A549 treated with CpdA at 1 μM for 4 hours (cell line): ENCODE measurements around the gene AP1M2. TPM values are rescaled to one million over a fixed set of nuclear protein-coding genes. Genes with fewer than 3 reads are reported as not detected.

Experiments
- total RNA-seq: library from RNA; stranded (reverse); fragments of 200-300 nt; extraction: Qiagen RNA extraction; gene quantifications from 5 replicates; pipeline ENCODE4 v1.2.3, GENCODE V29; 2022; ENCODE audit warnings: low read depth

The AP1M2 gene
- total RNA-seq: 26.7 to 47.6 TPM (median 40.6 TPM) in 5 replicates

GRCh38 chr19:10587022-10587838, at the start of gene AP1M2:
Gene AP1M2, minus strand, starts transcription at chr19:10587312. Its CDS starts 81 bp downstream, at chr19:10587231.

GRCh38 chr19:10625003-10625761, 38.1 kb upstream of the AP1M2 start, which contains the start of gene SLC44A2:
Gene SLC44A2, plus strand, starts transcription at chr19:10625553. Its CDS starts 81 bp downstream, at chr19:10625634.

GRCh38 chr19:10568826-10569651, 18.1 kb downstream of the AP1M2 start, which contains the start of gene CDKN2D:
Gene CDKN2D, minus strand, starts transcription at chr19:10568979. Its CDS starts 326 bp downstream, at chr19:10568653.

GRCh38 chr19:10565567-10566407, 21.3 kb downstream of the AP1M2 start, which contains the start of gene KRI1:
Gene KRI1, minus strand, starts transcription at chr19:10566010. Its CDS starts 11 bp downstream, at chr19:10565999.

GRCh38 chr19:10543420-10544241, 43.5 kb downstream of the AP1M2 start, which contains the start of gene ATG4D:
Gene ATG4D, plus strand, starts transcription at chr19:10543904. Its CDS starts 187 bp downstream, at chr19:10544091.

Other genes starting within 250 kb of the AP1M2 start
- 5.2 to 10.3 TPM (median 10.0 TPM) in 5 replicates for gene ICAM3, start 247.7 kb downstream of the AP1M2 start, total RNA-seq
- gene TYK2, start 206.7 kb downstream of the AP1M2 start, total RNA-seq: 34.1 to 48.3 TPM (median 45.9 TPM) in 5 replicates
- 159 to 206 TPM (median 185 TPM) in 5 replicates for gene CDC37, start 183.8 kb downstream of the AP1M2 start, total RNA-seq
- 3.7 to 5.2 TPM (median 5.1 TPM) in 5 replicates for gene PDE4A, start 166.8 kb downstream of the AP1M2 start, total RNA-seq
- gene KEAP1, start 84.0 kb downstream of the AP1M2 start, total RNA-seq: 52.6 to 73.6 TPM (median 67.5 TPM) in 5 replicates
- gene S1PR5, start 69.9 kb downstream of the AP1M2 start, total RNA-seq: 1.7 to 2.6 TPM (median 2.3 TPM) in 5 replicates
- 15.1 to 22.5 TPM (median 22.1 TPM) in 5 replicates for gene ATG4D, start 43.4 kb downstream of the AP1M2 start, total RNA-seq
- gene KRI1, start 21.3 kb downstream of the AP1M2 start, total RNA-seq: 18.1 to 19.8 TPM (median 18.6 TPM) in 5 replicates
- 4.4 to 6.6 TPM (median 4.8 TPM) in 5 replicates for gene CDKN2D, start 18.3 kb downstream of the AP1M2 start, total RNA-seq
- 5.6 to 7.9 TPM (median 6.6 TPM) in 5 replicates for gene SLC44A2, start 38.2 kb upstream of the AP1M2 start, total RNA-seq
- 159 to 173 TPM (median 167 TPM) in 5 replicates for gene ILF3, start 67.0 kb upstream of the AP1M2 start, total RNA-seq
- gene QTRT1, start 114.1 kb upstream of the AP1M2 start, total RNA-seq: 29.9 to 37.3 TPM (median 34.7 TPM) in 5 replicates
- gene DNM2, start 130.8 kb upstream of the AP1M2 start, total RNA-seq: 51.4 to 60.0 TPM (median 52.3 TPM) in 5 replicates
- gene TMED1, start 248.9 kb upstream of the AP1M2 start, total RNA-seq: 25.8 to 31.9 TPM (median 29.8 TPM) in 5 replicates